Measurements from ENCODE around the gene MDP1.
"Not testable (repeated sequence)": the region's sequence is repeated elsewhere in the genome, so short reads cannot be mapped to it uniquely, and the experiment has no call there.

GRCh38 chr14:24245350-24245749 is 29.5 kb upstream of the MDP1 start:
- not testable (repeated sequence) for TF ChIP-seq POLR2AphosphoS5 (IDR thresholded peaks at IDR 0.05; ENCODE audit: low read depth, low read length); PHF8 (conservative IDR thresholded peaks at IDR 0.05; ENCODE audit: low read depth, low read length)

All from H1 (cell line).